Activated CD8-positive, alpha-beta memory T cell treated with anti-CD3 and anti-CD28 coated beads, Interleukin-2, amount 10 ng/mL, durations not matched to agents 7 days and 5 days (primary cell): Measurements from ENCODE around the gene ZNF792. TPM values are rescaled to one million over a fixed set of nuclear protein-coding genes. Genes with fewer than 3 reads are reported as not detected.
"Not testable (repeated sequence)": the region's sequence is repeated elsewhere in the genome, so short reads cannot be mapped to it uniquely, and the experiment has no call there.

Experiments used
- ATAC-seq: fragments of 150-1000 bp; cut with Tn5 transposase; one replicate; pipeline ENCODE4 v1.10.0; 2021; ENCODE audit warnings: moderate library complexity
- CTCF ChIA-PET: fragments of 350-600 bp; sonication (Branson Sonifier 250); formaldehyde crosslinking; loops from one replicate; lab custom pipeline; 2021; ENCODE audit warnings: antibody characterized with exemption; lab: Charles Lee
- DNase-seq: peaks from one replicate; pipeline ENCODE4 v3.0.0-alpha.2; 2020
- H3K27ac Mint-ChIP-seq: one replicate; pipeline ENCODE4 v1.8.0; 2021; ENCODE audit warnings: mild to moderate bottlenecking, mixed read lengths
- H3K27me3 Mint-ChIP-seq: one replicate; pipeline ENCODE4 v1.8.0; 2021; ENCODE audit warnings: mixed read lengths
- H3K36me3 Mint-ChIP-seq: one replicate; pipeline ENCODE4 v1.8.0; 2021; ENCODE audit warnings: mild to moderate bottlenecking, mixed read lengths
- H3K4me1 Mint-ChIP-seq: one replicate; pipeline ENCODE4 v1.8.0; 2021; ENCODE audit warnings: mixed read lengths
- H3K4me3 Mint-ChIP-seq: one replicate; pipeline ENCODE4 v1.8.0; 2021; ENCODE audit warnings: mild to moderate bottlenecking, moderate library complexity, mixed read lengths
- H3K9me3 Mint-ChIP-seq: one replicate; pipeline ENCODE4 v1.8.0; 2022; ENCODE audit warnings: low read depth, mixed read lengths
- total RNA-seq, 2 experiments: library from RNA; stranded (reverse); gene quantifications; one replicate each; pipeline ENCODE4 v1.2.3, GENCODE V29; 2021

The ZNF792 gene
- total RNA-seq, 2 experiments from 2014 or later = 13.5 to 15.3 TPM

GRCh38 chr19:34979819-34980640 lies 16.0 kb upstream of the ZNF792 start:
- H3K9me3 Mint-ChIP-seq = peaks cover 9% of the 10 kb centered on the region
- ATAC-seq = no peak
- peaks cover 2% of the 10 kb centered on the region for H3K36me3 Mint-ChIP-seq
- peaks cover 5% of the 10 kb centered on the region for H3K4me1 Mint-ChIP-seq
- no peak for DNase-seq
- CTCF ChIA-PET = interaction anchor here (4.0 kb wide), 1 partner anchor 33 kb away, joined by 12 read pairs; no protein-coding TSS in a partner anchor
- H3K4me3 Mint-ChIP-seq = no peak overlapping the region
- no peak overlapping the region for H3K27ac Mint-ChIP-seq
- H3K27me3 Mint-ChIP-seq = peaks cover 8% of the 10 kb centered on the region

- CTCF ChIA-PET = interaction anchor here (0.6 to 4.0 kb wide), 3 partner anchors 15 to 36 kb away, joined by 3 to 12 read pairs (median 3); no protein-coding TSS in a partner anchor
- DNase-seq (no peak), ATAC-seq (no peak)
- Mint-ChIP-seq H3K27ac (no peak overlapping the region), H3K36me3 (peaks cover 2% of the 10 kb centered on the region), H3K4me3 (no peak overlapping the region), H3K9me3 (peaks cover 7% of the 10 kb centered on the region), H3K4me1 (peaks cover 23% of the 10 kb centered on the region), H3K27me3 (peaks cover 5% of the 10 kb centered on the region)
Observed at GRCh38 chr19:34976611-34977010, 12.6 kb upstream of the ZNF792 start.

GRCh38 chr19:34975056-34975455 lies 11.0 kb upstream of the ZNF792 start:
- H3K27me3 Mint-ChIP-seq = peaks cover 5% of the 10 kb centered on the region
- CTCF ChIA-PET = interaction anchor here (0.9 to 7.1 kb wide), 6 partner anchors 14 to 69 kb away, joined by 3 to 97 read pairs (median 3); no protein-coding TSS in a partner anchor
- ATAC-seq = no peak
- no peak overlapping the region for H3K4me3 Mint-ChIP-seq
- peaks cover 2% of the 10 kb centered on the region for H3K36me3 Mint-ChIP-seq
- no peak for DNase-seq
- peaks cover 23% of the 10 kb centered on the region for H3K4me1 Mint-ChIP-seq
- H3K9me3 Mint-ChIP-seq = peaks cover 7% of the 10 kb centered on the region
- H3K27ac Mint-ChIP-seq = no peak overlapping the region

- CTCF ChIA-PET = interaction anchor here (0.9 to 7.1 kb wide), 6 partner anchors 21 to 69 kb away, joined by 3 to 97 read pairs (median 3); no protein-coding TSS in a partner anchor
- H3K36me3 Mint-ChIP-seq = peaks cover 2% of the 10 kb centered on the region
Observed at GRCh38 chr19:34974646-34975045, 10.6 kb upstream of the ZNF792 start.

GRCh38 chr19:34972163-34972705 lies 8.2 kb upstream of the ZNF792 start:
- no peak overlapping the region for H3K4me3 Mint-ChIP-seq
- CTCF ChIA-PET = interaction anchor here (0.6 to 7.1 kb wide), 18 partner anchors 8 to 239 kb away, joined by 3 to 97 read pairs (median 5); partner anchors contain the start of gene GRAMD1A
- DNase-seq (no peak), ATAC-seq (no peak)
- H3K36me3 Mint-ChIP-seq = peaks cover 4% of the 10 kb centered on the region
- H3K4me1 Mint-ChIP-seq = peaks cover 23% of the 10 kb centered on the region
- peaks cover 19% of the 10 kb centered on the region for H3K9me3 Mint-ChIP-seq
- H3K27ac Mint-ChIP-seq = no peak overlapping the region
- no peaks in the 10 kb centered on the region for H3K27me3 Mint-ChIP-seq

More at GRCh38 chr19:34974646-34975045, 10.6 kb upstream of the ZNF792 start:
- H3K4me3 Mint-ChIP-seq = no peak overlapping the region
- no peak overlapping the region for H3K27ac Mint-ChIP-seq
- H3K4me1 Mint-ChIP-seq = peaks cover 23% of the 10 kb centered on the region
- peaks cover 5% of the 10 kb centered on the region for H3K27me3 Mint-ChIP-seq
- H3K9me3 Mint-ChIP-seq = peaks cover 7% of the 10 kb centered on the region
- no peak for ATAC-seq
- no peak for DNase-seq

- not testable (repeated sequence) for H3K4me3 Mint-ChIP-seq, H3K27ac Mint-ChIP-seq, DNase-seq, H3K36me3 Mint-ChIP-seq, ATAC-seq, H3K27me3 Mint-ChIP-seq
- CTCF ChIA-PET = interaction anchor here (7.1 kb wide), 1 partner anchor 44 kb away, joined by 97 read pairs; no protein-coding TSS in a partner anchor
- Mint-ChIP-seq H3K4me1 (peaks cover 19% of the 10 kb centered on the region), H3K9me3 (peaks cover 12% of the 10 kb centered on the region)
Observed at GRCh38 chr19:34970185-34970780, 6.3 kb upstream of the ZNF792 start.

GRCh38 chr19:34969721-34970120 lies 5.7 kb upstream of the ZNF792 start:
- CTCF ChIA-PET = interaction anchor here (0.7 to 7.1 kb wide), 2 partner anchors 20 to 44 kb away, joined by 3 to 97 read pairs; no protein-coding TSS in a partner anchor
- Mint-ChIP-seq H3K27me3 (no peaks in the 10 kb centered on the region), H3K27ac (no peak overlapping the region), H3K4me1 (peaks cover 15% of the 10 kb centered on the region), H3K36me3 (peaks cover 1% of the 10 kb centered on the region), H3K4me3 (no peak overlapping the region), H3K9me3 (peaks cover 12% of the 10 kb centered on the region)
- ATAC-seq (no peak), DNase-seq (no peak)

GRCh38 chr19:34967551-34967950 lies 3.5 kb upstream of the ZNF792 start:
- H3K4me3 Mint-ChIP-seq = no peak overlapping the region
- CTCF ChIA-PET = interaction anchor here (0.9 to 2.6 kb wide), 3 partner anchors 34 to 77 kb away, joined by 3 to 14 read pairs (median 3); no protein-coding TSS in a partner anchor
- H3K27ac Mint-ChIP-seq = no peak overlapping the region
- no peak for DNase-seq
- peaks cover 16% of the 10 kb centered on the region for H3K9me3 Mint-ChIP-seq
- ATAC-seq = no peak
- H3K4me1 Mint-ChIP-seq = peaks cover 8% of the 10 kb centered on the region
- H3K27me3 Mint-ChIP-seq = no peaks in the 10 kb centered on the region
- H3K36me3 Mint-ChIP-seq = peaks cover 9% of the 10 kb centered on the region

- CTCF ChIA-PET = interaction anchor here (4.4 kb wide), 1 partner anchor 48 kb away, joined by 21 read pairs; no protein-coding TSS in a partner anchor
- H3K9me3 Mint-ChIP-seq = peaks cover 30% of the 10 kb centered on the region
- DNase-seq, H3K4me3 Mint-ChIP-seq, H3K27me3 Mint-ChIP-seq, ATAC-seq, H3K27ac Mint-ChIP-seq: not testable (repeated sequence)
- peaks cover 22% of the 10 kb centered on the region for H3K4me1 Mint-ChIP-seq
- H3K36me3 Mint-ChIP-seq = peaks cover 30% of the 10 kb centered on the region
Observed at GRCh38 chr19:34965505-34965904, 1.5 kb upstream of the ZNF792 start.

GRCh38 chr19:34964598-34964997 lies 569 bp upstream of the ZNF792 start:
- Mint-ChIP-seq H3K27ac (no peak overlapping the region), H3K4me1 (peaks cover 22% of the 10 kb centered on the region), H3K4me3 (peak overlapping the region; percentile 65), H3K27me3 (no peaks in the 10 kb centered on the region), H3K9me3 (peaks cover 38% of the 10 kb centered on the region), H3K36me3 (peaks cover 39% of the 10 kb centered on the region)
- DNase-seq (no peak), ATAC-seq (no peak)
- CTCF ChIA-PET = interaction anchor here (1.0 to 4.4 kb wide), 2 partner anchors 8 to 49 kb away, joined by 3 to 21 read pairs; no protein-coding TSS in a partner anchor

- Mint-ChIP-seq H3K27ac (peak overlapping the region; percentile 86), H3K36me3 (peaks cover 54% of the 10 kb centered on the region), H3K9me3 (peaks cover 38% of the 10 kb centered on the region)
Observed at GRCh38 chr19:34962687-34963572, 1.1 kb downstream of the ZNF792 start.

More at GRCh38 chr19:34962687-34963572, 1.1 kb downstream of the ZNF792 start:
- CTCF ChIA-PET = interaction anchor here (1.0 to 4.4 kb wide), 4 partner anchors 10 to 50 kb away, joined by 3 to 21 read pairs (median 8); no protein-coding TSS in a partner anchor
- Mint-ChIP-seq H3K4me3 (peak overlapping the region; percentile 85), H3K27me3 (no peaks in the 10 kb centered on the region), H3K4me1 (peaks cover 22% of the 10 kb centered on the region)
- DNase-seq = no peak
- ATAC-seq = no peak
